RWPE2 (cell line): ENCODE data around the gene ALCAM.

ENCODE experiments used
- ATAC-seq: fragments of 200-7000 bp; cut with Tn5 transposase; 3 replicates; pipeline ENCODE4 v1.9.1; 2021; ENCODE audit warnings: low read depth
- DNase-seq: peaks from one replicate; pipeline ENCODE4 v3.0.0-alpha.2; 2020; ENCODE audit warnings: low spot score
- H3K27ac ChIP-seq: fragments of 450-650 bp; 2 replicates; pipeline ENCODE4 v1.5.1; 2017; ENCODE audit warnings: mild to moderate bottlenecking; ENCODE audit not compliant: poor library complexity, severe bottlenecking
- H3K27me3 ChIP-seq: fragments of 250-450 bp; sonication (Bioruptor Pico); 2 replicates; pipeline ENCODE4 v1.5.1; 2021; ENCODE audit warnings: mild to moderate bottlenecking, moderate library complexity; ENCODE audit not compliant: insufficient read depth, poor library complexity, severe bottlenecking
- H3K36me3 ChIP-seq: fragments of 250-450 bp; sonication (Bioruptor Pico); 2 replicates; pipeline ENCODE4 v1.5.1; 2020; ENCODE audit warnings: low read depth, mild to moderate bottlenecking, moderate library complexity
- H3K4me1 ChIP-seq: fragments of 250-450 bp; sonication (Bioruptor Pico); 2 replicates; pipeline ENCODE4 v1.5.1; 2021; ENCODE audit warnings: mild to moderate bottlenecking, moderate library complexity; ENCODE audit not compliant: insufficient read depth, poor library complexity, severe bottlenecking
- H3K4me3 ChIP-seq: fragments of 250-450 bp; sonication (Bioruptor Pico); 2 replicates; pipeline ENCODE4 v1.5.1; 2021; ENCODE audit warnings: mild to moderate bottlenecking, moderate library complexity; ENCODE audit not compliant: severe bottlenecking
- H3K9me3 ChIP-seq: fragments of 250-450 bp; sonication (Bioruptor Pico); 2 replicates; pipeline ENCODE4 v1.5.1; 2021; ENCODE audit warnings: mild to moderate bottlenecking, moderate library complexity; ENCODE audit not compliant: severe bottlenecking
- CTCF ChIP-seq: fragments of 450-650 bp; IDR thresholded peaks from one replicate; pipeline ENCODE4 v1.5.1; 2017; ENCODE audit warnings: mild to moderate bottlenecking, moderate library complexity; ENCODE audit not compliant: poor library complexity, severe bottlenecking

Gene ALCAM

GRCh38 chr3:105620236-105620635 lies 253.5 kb downstream of the ALCAM start:
- Histone ChIP-seq H3K9me3 (no peaks in the 10 kb centered on the region), H3K36me3 (no peaks in the 10 kb centered on the region), H3K27ac (no peak overlapping the region), H3K4me3 (no peak overlapping the region), H3K4me1 (no peaks in the 10 kb centered on the region), H3K27me3 (no peaks in the 10 kb centered on the region)
- no peak for TF ChIP-seq CTCF
- ATAC-seq, result no peak
- no peak for DNase-seq

- Histone ChIP-seq H3K36me3 (no peaks in the 10 kb centered on the region), H3K9me3 (no peaks in the 10 kb centered on the region), H3K4me1 (no peaks in the 10 kb centered on the region), H3K27me3 (no peaks in the 10 kb centered on the region), H3K4me3 (no peak overlapping the region), H3K27ac (no peak overlapping the region)
- ATAC-seq (no peak), DNase-seq (no peak)
- no peak for TF ChIP-seq CTCF
Observed at GRCh38 chr3:105622169-105622568, 255.5 kb downstream of the ALCAM start.
